GM12872 (cell line): ENCODE data around the gene TCF12.

Source experiments
- TF ChIP-seq, protein P1 (sequence below): IDR thresholded peaks from 3 replicates; pipeline ENCODE4 v1.5.1; 2011; ENCODE audit warnings: low read depth, mild to moderate bottlenecking, low read length, moderate library complexity; ENCODE audit not compliant: insufficient read depth

The TCF12 gene

DNA sequence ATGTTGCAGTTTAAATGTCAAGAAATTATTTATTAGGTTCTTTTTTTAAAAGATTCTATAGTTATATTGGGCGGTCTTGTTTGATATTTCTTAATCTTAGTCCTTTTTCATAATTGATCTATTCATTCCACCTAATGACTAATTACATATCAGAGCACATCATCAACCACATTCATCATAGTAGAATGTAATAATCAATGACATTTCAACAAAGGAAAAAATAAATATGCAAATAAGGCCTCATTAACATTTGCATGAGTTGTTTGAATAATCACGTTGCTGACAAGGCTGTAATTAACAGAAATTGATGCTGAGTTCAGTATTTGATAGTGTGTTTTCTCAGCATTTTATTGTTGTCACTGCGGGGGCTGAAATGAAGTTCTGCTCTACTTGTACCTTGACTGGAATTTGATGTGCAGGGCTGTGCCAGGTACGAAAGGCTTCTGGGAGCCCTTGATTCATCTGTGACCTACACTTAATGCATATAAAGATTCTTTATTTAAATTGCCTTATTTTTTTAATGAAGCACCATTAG is 215.7 kb downstream of the TCF12 start:
- TF ChIP-seq, protein P1, sequence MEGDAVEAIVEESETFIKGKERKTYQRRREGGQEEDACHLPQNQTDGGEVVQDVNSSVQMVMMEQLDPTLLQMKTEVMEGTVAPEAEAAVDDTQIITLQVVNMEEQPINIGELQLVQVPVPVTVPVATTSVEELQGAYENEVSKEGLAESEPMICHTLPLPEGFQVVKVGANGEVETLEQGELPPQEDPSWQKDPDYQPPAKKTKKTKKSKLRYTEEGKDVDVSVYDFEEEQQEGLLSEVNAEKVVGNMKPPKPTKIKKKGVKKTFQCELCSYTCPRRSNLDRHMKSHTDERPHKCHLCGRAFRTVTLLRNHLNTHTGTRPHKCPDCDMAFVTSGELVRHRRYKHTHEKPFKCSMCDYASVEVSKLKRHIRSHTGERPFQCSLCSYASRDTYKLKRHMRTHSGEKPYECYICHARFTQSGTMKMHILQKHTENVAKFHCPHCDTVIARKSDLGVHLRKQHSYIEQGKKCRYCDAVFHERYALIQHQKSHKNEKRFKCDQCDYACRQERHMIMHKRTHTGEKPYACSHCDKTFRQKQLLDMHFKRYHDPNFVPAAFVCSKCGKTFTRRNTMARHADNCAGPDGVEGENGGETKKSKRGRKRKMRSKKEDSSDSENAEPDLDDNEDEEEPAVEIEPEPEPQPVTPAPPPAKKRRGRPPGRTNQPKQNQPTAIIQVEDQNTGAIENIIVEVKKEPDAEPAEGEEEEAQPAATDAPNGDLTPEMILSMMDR = no peak

DNA sequence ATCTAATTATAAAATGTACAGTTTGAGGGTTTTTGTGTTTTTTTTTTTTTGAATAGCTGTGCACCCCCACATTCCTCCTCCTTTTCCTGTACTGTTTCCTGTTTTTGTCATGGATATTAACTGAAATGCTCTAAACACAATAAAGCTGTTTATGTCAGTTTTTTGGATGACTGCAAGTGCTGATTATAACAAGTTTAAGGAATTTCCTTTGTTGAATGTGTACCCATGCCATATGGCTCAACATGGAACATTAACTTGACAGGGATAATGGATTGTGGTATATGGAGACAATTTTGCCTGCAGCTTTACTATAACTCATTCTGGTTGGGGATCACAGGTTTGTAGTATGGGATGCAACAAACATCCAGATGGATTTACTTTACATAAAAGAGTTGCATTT is 216.4 kb downstream of the TCF12 start:
- TF ChIP-seq, protein P1 = no peak

DNA sequence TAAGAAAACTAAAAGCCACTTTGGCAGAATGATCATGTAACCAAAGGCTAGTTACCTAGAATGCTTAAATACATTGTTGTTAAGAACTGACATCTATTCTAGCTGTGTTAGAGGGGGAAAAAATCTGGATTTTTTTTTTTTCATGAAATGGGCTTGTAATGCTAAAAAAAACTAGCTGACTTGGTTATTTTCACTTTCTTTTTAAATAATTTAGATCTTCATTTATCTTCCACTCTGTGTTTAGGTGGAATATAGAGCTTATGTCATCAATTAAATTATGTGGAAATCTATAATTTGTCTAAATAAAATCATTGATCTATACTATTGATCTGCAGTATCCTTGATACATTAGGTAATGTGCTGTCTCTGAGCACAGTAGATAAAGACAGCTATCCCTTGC is 217.4 kb downstream of the TCF12 start:
- TF ChIP-seq, protein P1 = no peak

DNA sequence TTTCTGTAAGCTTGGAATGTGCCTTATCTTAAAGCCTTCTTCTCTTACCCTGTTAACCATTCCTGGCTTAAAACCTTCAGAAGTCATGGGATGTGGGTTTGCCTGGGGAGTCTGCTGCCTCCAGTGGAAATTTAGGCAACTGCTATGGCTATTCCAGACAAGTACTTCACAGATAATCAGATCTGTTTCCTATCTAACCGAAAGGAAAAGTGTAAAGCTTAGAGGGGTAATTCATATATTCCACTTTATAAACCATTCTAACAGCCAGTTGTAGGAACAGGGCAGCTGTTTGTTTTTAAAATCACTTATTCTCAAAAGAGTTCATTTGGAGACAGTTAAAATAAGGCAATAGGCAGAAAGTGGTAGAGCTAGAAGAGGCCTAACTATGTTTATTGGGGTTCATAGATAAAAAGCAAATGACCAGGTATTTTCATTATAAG is 219.9 kb downstream of the TCF12 start:
- TF ChIP-seq, protein P1 = peak; percentile 71

DNA sequence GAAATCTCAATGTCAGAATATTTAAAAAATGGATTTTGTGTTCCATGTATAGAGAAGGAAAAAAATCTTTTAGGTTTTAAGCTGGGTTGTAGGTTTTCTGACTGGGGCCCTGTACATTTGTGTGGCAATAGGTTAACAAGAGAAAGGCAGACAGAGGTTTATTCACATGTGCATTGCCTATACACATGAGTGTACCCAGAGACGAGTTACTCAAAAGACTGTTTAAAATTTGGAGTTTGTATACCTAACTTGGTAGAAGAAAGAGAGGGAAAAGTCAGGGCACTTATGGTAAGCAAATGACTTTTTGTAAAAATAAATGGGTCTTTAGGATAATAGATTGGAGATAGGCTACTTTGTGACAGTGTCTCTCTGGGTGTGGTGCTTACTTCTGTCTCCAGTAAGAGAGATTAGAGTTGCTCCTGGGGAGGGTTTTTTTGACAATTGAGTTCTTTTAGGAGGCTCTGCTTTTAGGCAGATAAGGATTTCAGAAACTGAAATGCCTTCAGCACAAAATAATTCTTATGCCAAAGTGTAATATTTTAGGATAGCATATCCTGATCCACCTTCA is 225.2 kb downstream of the TCF12 start:
- TF ChIP-seq, protein P1 = no peak

DNA sequence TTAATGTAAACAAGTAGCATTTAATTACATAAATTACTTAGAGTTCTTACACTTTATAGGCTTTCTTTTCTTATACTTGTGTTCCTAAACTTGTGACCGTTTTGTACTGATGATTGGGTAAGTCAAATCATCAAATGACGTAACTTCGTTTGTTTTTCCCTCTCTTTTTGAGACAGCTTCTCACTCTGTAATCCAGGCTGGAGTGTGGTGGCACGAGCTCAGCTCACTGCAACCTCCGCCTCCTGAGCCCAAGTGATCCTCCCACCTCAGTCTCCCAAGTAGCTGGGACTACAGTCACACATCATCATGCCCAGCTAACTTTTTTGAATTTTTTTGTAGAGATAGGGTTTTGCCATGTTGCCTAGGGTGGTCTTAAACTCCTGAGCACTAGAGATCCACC is 226.0 kb downstream of the TCF12 start:
- TF ChIP-seq, protein P1 = no peak

DNA sequence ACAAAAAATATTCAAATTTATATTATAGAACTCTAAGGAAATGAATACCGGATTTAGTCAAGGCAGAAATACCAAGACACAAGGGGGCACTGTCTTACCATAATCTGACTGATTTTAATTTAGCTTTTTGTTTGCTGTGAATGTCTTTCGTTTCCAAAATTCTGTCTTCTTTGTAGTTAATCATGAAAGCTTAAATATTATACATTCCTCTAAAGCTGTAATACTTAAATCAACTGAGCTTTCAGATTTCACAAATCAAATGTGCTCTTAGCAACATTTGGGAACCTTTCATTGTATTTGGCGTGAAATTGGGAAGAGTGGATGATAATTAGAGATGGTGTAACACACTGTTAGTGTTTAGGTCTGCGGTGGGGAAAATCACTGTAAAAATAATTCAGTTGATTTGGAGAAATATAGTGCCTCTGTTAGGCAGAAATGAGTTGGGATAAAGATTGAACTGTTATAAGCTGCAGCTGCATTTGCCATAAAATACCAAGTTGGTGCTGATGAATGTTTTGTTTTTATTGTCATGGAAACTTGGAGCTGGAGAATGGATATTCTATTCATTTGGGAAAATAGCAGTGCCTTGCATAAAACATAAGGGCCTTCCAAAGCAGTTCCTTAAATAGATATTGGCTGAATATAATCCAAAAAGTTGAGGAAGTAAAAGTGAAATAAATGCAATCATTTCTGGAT is 228.2 kb downstream of the TCF12 start:
- TF ChIP-seq, protein P1 = peak; percentile 50
